Smooth muscle cell (in vitro differentiated cells): Measurements from ENCODE around the gene C1orf146. TPM values are rescaled to one million over a fixed set of nuclear protein-coding genes. Genes with fewer than 3 reads are reported as not detected.

Experiments used
- DNase-seq: peaks from one replicate; lab custom pipeline; 2025; ENCODE audit not compliant: unreplicated experiment; lab: John Stamatoyannopoulos, UW
- H2AFZ ChIP-seq: fragments of 200-600 bp; sonication (generic); 2 replicates; pipeline ENCODE4 v1.6.0; 2016; ENCODE audit warnings: antibody characterized with exemption, low read depth, mild to moderate bottlenecking
- H3F3A ChIP-seq: fragments of 200-600 bp; sonication (generic); 2 replicates; pipeline ENCODE4 v1.6.0; 2017; ENCODE audit warnings: antibody characterized with exemption, low read depth
- H3K27ac ChIP-seq: fragments of 200-600 bp; sonication (generic); 2 replicates; pipeline ENCODE4 v1.5.1; 2016; ENCODE audit warnings: low read depth, mild to moderate bottlenecking
- H3K27me3 ChIP-seq: fragments of 200-600 bp; sonication (generic); 2 replicates; pipeline ENCODE4 v1.6.1; 2016; ENCODE audit warnings: low read depth, mild to moderate bottlenecking
- H3K36me3 ChIP-seq: fragments of 200-600 bp; sonication (generic); 2 replicates; pipeline ENCODE4 v1.5.1; 2016; ENCODE audit warnings: low read depth
- H3K4me1 ChIP-seq: fragments of 200-600 bp; sonication (generic); 2 replicates; pipeline ENCODE4 v1.5.1; 2016; ENCODE audit warnings: low read depth
- H3K4me2 ChIP-seq: fragments of 200-600 bp; sonication (generic); 2 replicates; pipeline ENCODE4 v1.6.0; 2016; ENCODE audit warnings: mild to moderate bottlenecking
- H3K4me3 ChIP-seq: fragments of 200-600 bp; sonication (generic); 2 replicates; pipeline ENCODE4 v1.5.1; 2016; ENCODE audit warnings: mild to moderate bottlenecking
- H3K79me2 ChIP-seq: fragments of 200-600 bp; sonication (generic); 2 replicates; pipeline ENCODE4 v1.6.0; 2016; ENCODE audit warnings: low read depth, mild to moderate bottlenecking
- H3K9ac ChIP-seq: fragments of 200-600 bp; sonication (generic); 2 replicates; pipeline ENCODE4 v1.6.0; 2016; ENCODE audit warnings: low read depth
- H3K9me3 ChIP-seq: fragments of 200-600 bp; sonication (generic); replicated peaks from 2 replicates; pipeline ENCODE4 v1.5.1; 2016; ENCODE audit warnings: low read depth
- H4K20me1 ChIP-seq: fragments of 200-600 bp; sonication (generic); 2 replicates; pipeline ENCODE4 v1.6.0; 2016; ENCODE audit warnings: low read depth
- WGBS: methylation state at CpG from one replicate; pipeline ENCODE4 v1.1.7; 2016; ENCODE audit warnings: low lambda C conversion rate; 5-methylcytosine and 5-hydroxymethylcytosine counted together
- polyA plus RNA-seq: library from polyadenylated mRNA; unstranded; fragments of >200 nt; fragmentation: Nextera tagmentation; extraction: Ambion mirVana; gene quantifications from 2 replicates; pipeline ENCODE4 v1.2.1, GENCODE V29; 2016
- total RNA-seq: library from RNA; depleted of rRNA; stranded (reverse); fragments of >200 nt; gene quantifications from 2 replicates; pipeline ENCODE4 v1.2.3, GENCODE V29; 2014
- TF ChIP-seq, protein P1 (sequence below): fragments of 200-600 bp; sonication (generic); IDR thresholded peaks from 2 replicates; pipeline ENCODE4 v1.5.1; 2017; ENCODE audit warnings: borderline replicate concordance, mild to moderate bottlenecking, antibody characterized with exemption; ENCODE audit not compliant: insufficient read depth, poor library complexity, severe bottlenecking

The C1orf146 gene, protein sequence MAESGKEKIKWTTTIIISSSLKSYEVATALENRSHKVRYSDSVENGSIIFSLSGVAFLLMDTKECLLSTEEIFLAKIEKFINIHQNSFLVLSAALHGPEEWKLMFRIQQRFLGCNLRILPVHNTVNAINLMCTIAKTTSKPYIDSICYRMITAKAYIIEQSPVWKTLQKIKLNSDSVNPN
- not detected in 2 replicates for total RNA-seq
- not detected in 2 replicates for polyA plus RNA-seq

DNA sequence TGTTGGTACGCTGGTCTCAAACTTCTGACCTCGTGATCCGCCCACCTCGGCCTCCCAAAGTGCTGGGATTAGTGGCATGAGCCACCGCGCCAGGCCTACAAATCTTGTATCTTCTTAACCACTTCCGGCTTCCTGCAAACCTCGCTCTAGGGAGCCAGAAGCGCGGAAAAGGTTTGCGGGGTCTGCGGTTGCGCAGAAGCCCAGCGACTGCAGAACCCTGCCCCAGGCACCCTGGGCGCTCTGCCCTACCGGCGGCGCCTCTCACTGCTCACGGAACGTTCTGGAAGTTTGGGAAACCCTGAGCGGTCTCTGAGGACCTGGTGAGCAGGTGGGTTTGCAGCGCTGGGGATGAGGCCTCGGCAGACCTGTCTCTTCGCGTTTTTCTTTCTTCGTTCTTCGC lies at the start of gene C1orf146:
TSS of gene C1orf146 (plus strand) at position 195 of the 400 bp plus-strand sequence. CDS start 13,506 bp downstream, outside the sequence.
- Histone ChIP-seq H3K36me3 (no peaks in the 10 kb centered on the region), H3F3A (no peaks in the 10 kb centered on the region), H2AFZ (no peak within 1 kb of the TSS), H3K4me1 (no peaks in the 10 kb centered on the region), H3K4me2 (no peak within 1 kb of the TSS), H3K27ac (no peak within 1 kb of the TSS), H3K79me2 (no peaks in the 10 kb centered on the region), H3K9ac (no peak within 1 kb of the TSS), H3K27me3 (no peaks in the 10 kb centered on the region), H4K20me1 (no peaks in the 10 kb centered on the region), H3K9me3 (no peaks in the 10 kb centered on the region), H3K4me3 (no peak within 1 kb of the TSS)
- DNase-seq: no peak
- 95% methylated on average over 27 of the region's 27 CpGs for WGBS
- TF ChIP-seq, protein P1, sequence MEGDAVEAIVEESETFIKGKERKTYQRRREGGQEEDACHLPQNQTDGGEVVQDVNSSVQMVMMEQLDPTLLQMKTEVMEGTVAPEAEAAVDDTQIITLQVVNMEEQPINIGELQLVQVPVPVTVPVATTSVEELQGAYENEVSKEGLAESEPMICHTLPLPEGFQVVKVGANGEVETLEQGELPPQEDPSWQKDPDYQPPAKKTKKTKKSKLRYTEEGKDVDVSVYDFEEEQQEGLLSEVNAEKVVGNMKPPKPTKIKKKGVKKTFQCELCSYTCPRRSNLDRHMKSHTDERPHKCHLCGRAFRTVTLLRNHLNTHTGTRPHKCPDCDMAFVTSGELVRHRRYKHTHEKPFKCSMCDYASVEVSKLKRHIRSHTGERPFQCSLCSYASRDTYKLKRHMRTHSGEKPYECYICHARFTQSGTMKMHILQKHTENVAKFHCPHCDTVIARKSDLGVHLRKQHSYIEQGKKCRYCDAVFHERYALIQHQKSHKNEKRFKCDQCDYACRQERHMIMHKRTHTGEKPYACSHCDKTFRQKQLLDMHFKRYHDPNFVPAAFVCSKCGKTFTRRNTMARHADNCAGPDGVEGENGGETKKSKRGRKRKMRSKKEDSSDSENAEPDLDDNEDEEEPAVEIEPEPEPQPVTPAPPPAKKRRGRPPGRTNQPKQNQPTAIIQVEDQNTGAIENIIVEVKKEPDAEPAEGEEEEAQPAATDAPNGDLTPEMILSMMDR: no peak

GRCh38 chr1:92168657-92169056 lies 49.1 kb upstream of the C1orf146 start:
- Histone ChIP-seq H3K36me3 (no peaks in the 10 kb centered on the region), H3F3A (no peaks in the 10 kb centered on the region), H2AFZ (no peak overlapping the region), H4K20me1 (no peaks in the 10 kb centered on the region), H3K4me3 (no peak overlapping the region), H3K27ac (no peak overlapping the region), H3K4me1 (no peaks in the 10 kb centered on the region), H3K4me2 (no peak overlapping the region), H3K79me2 (no peaks in the 10 kb centered on the region), H3K9me3 (no peaks in the 10 kb centered on the region), H3K9ac (no peak overlapping the region), H3K27me3 (no peaks in the 10 kb centered on the region)
- no peak for DNase-seq
- 62% methylated on average over 5 of the region's 5 CpGs for WGBS
- TF ChIP-seq, protein P1: no peak

- no peaks in the 10 kb centered on the region for H3K36me3 ChIP-seq
- TF ChIP-seq, protein P1: no peak
- H2AFZ ChIP-seq: no peak overlapping the region
- H3K4me3 ChIP-seq: no peak overlapping the region
- no peaks in the 10 kb centered on the region for H3K4me1 ChIP-seq
- H3K9ac ChIP-seq: no peak overlapping the region
- no peak overlapping the region for H3K4me2 ChIP-seq
- no peak for DNase-seq
- H3K27ac ChIP-seq: no peak overlapping the region
- no peaks in the 10 kb centered on the region for H3K9me3 ChIP-seq
- H3K79me2 ChIP-seq: no peaks in the 10 kb centered on the region
- no peaks in the 10 kb centered on the region for H3F3A ChIP-seq
- WGBS: 95% methylated on average over 2 of the region's 2 CpGs
- no peaks in the 10 kb centered on the region for H3K27me3 ChIP-seq
- H4K20me1 ChIP-seq: no peaks in the 10 kb centered on the region
These were observed 48.3 kb upstream of the C1orf146 start for GRCh38 chr1:92169214-92170005.
